ENCODE data around the gene TRPM3.

Gene TRPM3

DNA sequence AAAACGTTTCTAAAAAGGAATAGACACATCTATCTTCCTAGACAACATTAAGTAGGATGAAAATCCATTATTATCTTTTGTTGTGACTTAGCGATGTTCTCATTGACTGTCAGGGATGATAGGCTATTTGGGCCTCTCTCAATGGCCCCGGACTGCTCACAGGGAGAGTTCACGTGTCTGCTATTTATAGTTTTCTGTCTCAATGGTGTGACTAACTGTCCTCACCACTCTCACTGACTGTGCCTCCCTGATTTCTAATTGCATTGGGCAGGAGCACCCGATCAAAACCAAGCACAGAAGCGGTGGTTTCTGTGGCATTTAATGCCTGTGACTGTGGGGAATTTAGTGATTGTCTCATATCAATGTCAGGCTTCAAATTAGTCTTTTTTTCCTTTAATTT, 420.3 kb downstream of the TRPM3 start:
- Histone ChIP-seq H3K4me1 (no peaks in the 10 kb centered on the region), H3K4me2 (ENCODE audit: low read length) (no peak overlapping the region), H3K9ac (no peak overlapping the region), H3K27ac (no peak overlapping the region), H2AFZ (no peak overlapping the region), H3K4me3 (ENCODE audit: low read depth, low read length) (no peak overlapping the region), H3K79me2 (no peaks in the 10 kb centered on the region), H3K9me3 (ENCODE audit: control insufficient read depth, low read length) (no peaks in the 10 kb centered on the region), H3K27me3 (ENCODE audit: control insufficient read depth, insufficient read depth, low read length) (no peaks in the 10 kb centered on the region), H3K36me3 (ENCODE audit: control insufficient read depth, insufficient read depth, low read length) (no peaks in the 10 kb centered on the region)
- TF ChIP-seq, protein P1, sequence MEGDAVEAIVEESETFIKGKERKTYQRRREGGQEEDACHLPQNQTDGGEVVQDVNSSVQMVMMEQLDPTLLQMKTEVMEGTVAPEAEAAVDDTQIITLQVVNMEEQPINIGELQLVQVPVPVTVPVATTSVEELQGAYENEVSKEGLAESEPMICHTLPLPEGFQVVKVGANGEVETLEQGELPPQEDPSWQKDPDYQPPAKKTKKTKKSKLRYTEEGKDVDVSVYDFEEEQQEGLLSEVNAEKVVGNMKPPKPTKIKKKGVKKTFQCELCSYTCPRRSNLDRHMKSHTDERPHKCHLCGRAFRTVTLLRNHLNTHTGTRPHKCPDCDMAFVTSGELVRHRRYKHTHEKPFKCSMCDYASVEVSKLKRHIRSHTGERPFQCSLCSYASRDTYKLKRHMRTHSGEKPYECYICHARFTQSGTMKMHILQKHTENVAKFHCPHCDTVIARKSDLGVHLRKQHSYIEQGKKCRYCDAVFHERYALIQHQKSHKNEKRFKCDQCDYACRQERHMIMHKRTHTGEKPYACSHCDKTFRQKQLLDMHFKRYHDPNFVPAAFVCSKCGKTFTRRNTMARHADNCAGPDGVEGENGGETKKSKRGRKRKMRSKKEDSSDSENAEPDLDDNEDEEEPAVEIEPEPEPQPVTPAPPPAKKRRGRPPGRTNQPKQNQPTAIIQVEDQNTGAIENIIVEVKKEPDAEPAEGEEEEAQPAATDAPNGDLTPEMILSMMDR (IDR thresholded peaks at IDR 0.05), result no peak

DNA sequence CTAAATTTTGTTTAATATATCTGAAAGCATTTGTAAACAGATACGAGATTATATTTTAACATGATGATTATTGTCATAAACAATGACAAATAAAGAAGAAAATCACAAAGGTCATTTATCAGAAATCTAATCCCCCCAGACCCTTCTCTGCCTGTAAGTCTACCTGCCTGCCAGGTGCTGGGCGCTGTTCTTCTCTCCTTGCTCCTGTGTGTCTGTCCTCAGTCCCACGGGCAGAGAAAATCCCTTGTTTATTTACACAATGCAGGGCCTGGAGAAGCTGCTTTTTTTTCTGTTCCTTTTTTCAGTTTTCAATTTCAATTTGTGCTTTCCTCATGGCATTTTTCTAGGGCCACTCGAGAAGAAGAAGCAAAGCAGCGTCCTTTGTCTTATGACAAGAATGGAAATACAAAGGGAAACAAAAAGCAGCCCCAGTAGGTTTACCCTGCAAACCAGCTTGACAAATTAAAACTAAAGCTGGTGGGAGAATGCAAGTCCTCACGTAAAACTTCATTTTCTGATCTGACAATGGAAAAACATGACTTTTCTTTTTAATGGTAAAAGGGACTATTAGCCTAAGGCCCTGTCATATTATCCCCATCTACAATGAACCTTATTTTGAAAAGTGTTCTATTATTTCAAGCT, 424.6 kb downstream of the TRPM3 start:
- Histone ChIP-seq H3K4me1 (no peaks in the 10 kb centered on the region), H3K79me2 (no peaks in the 10 kb centered on the region), H3K27ac (no peak overlapping the region), H3K4me3 (ENCODE audit: low read depth, low read length) (no peak overlapping the region), H3K9ac (no peak overlapping the region), H2AFZ (no peak overlapping the region), H3K36me3 (ENCODE audit: control insufficient read depth, insufficient read depth, low read length) (no peaks in the 10 kb centered on the region), H3K4me2 (ENCODE audit: low read length) (no peak overlapping the region), H3K27me3 (ENCODE audit: control insufficient read depth, insufficient read depth, low read length) (no peaks in the 10 kb centered on the region), H3K9me3 (ENCODE audit: control insufficient read depth, low read length) (no peaks in the 10 kb centered on the region)
- TF ChIP-seq, protein P1 (IDR thresholded peaks at IDR 0.05), result no peak

DNA sequence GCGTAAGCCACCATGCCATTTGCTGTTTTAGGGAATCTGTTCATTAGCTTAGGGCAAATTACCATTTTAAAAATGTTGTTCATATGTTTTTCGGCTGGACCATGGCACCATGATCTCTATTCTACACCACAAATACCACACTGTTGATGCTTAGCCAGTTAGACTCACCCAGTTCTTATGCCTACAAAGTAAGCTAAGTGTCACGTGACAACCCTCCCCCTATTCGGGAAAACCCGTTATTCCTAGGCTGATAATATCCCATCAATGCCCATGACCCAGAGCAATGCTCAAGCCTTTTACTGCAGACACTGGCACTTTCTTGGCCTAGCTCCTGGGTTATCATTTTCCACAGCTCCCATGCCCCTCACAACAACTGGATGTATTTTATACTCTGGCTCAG, 426.7 kb downstream of the TRPM3 start:
- Histone ChIP-seq H3K36me3 (ENCODE audit: control insufficient read depth, insufficient read depth, low read length) (no peaks in the 10 kb centered on the region), H3K27me3 (ENCODE audit: control insufficient read depth, insufficient read depth, low read length) (no peaks in the 10 kb centered on the region), H3K9ac (no peak overlapping the region), H3K79me2 (no peaks in the 10 kb centered on the region), H3K27ac (no peak overlapping the region), H3K9me3 (ENCODE audit: control insufficient read depth, low read length) (no peaks in the 10 kb centered on the region), H3K4me1 (no peaks in the 10 kb centered on the region), H3K4me2 (ENCODE audit: low read length) (no peak overlapping the region), H3K4me3 (ENCODE audit: low read depth, low read length) (no peak overlapping the region), H2AFZ (no peak overlapping the region)
- TF ChIP-seq, protein P1 (IDR thresholded peaks at IDR 0.05), result no peak

DNA sequence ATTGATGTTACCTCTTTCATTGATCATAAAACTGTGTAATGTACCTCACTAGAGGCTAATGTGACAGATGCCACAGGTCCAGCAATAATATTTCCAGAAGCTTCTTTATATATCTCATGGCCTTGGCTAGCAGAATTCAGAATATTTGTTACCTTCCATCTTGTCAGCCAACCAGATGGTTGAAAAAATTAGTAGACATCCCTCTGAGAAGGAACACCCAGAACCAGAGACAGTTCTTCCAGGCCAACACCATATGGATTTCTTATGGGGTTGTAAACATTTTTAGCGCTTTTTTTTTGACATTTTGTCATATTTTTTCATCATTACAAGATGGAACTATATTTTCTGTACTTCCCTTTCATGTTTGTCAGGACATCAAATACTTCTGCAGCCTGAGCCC, 428.2 kb downstream of the TRPM3 start:
- no peak overlapping the region for H3K4me2 ChIP-seq (ENCODE audit: low read length)
- no peak overlapping the region for H3K27ac ChIP-seq
- no peaks in the 10 kb centered on the region for H3K9me3 ChIP-seq (ENCODE audit: control insufficient read depth, low read length)
- no peak overlapping the region for H3K9ac ChIP-seq
- H3K36me3 ChIP-seq (ENCODE audit: control insufficient read depth, insufficient read depth, low read length), result no peaks in the 10 kb centered on the region
- TF ChIP-seq, protein P1 (IDR thresholded peaks at IDR 0.05), result no peak
- H3K4me3 ChIP-seq (ENCODE audit: low read depth, low read length), result no peak overlapping the region
- H2AFZ ChIP-seq, result no peak overlapping the region
- H3K79me2 ChIP-seq, result no peaks in the 10 kb centered on the region
- H3K4me1 ChIP-seq, result no peaks in the 10 kb centered on the region
- no peaks in the 10 kb centered on the region for H3K27me3 ChIP-seq (ENCODE audit: control insufficient read depth, insufficient read depth, low read length)

GRCh38 chr9:70692431-70692830, 429.0 kb downstream of the TRPM3 start:
- Histone ChIP-seq H3K4me3 (ENCODE audit: low read depth, low read length) (no peak overlapping the region), H3K27ac (no peak overlapping the region), H3K79me2 (no peaks in the 10 kb centered on the region), H3K9ac (no peak overlapping the region), H3K4me2 (ENCODE audit: low read length) (no peak overlapping the region), H3K9me3 (ENCODE audit: control insufficient read depth, low read length) (no peaks in the 10 kb centered on the region), H3K4me1 (no peaks in the 10 kb centered on the region), H2AFZ (no peak overlapping the region), H3K36me3 (ENCODE audit: control insufficient read depth, insufficient read depth, low read length) (no peaks in the 10 kb centered on the region), H3K27me3 (ENCODE audit: control insufficient read depth, insufficient read depth, low read length) (no peaks in the 10 kb centered on the region)
- TF ChIP-seq, protein P1 (IDR thresholded peaks at IDR 0.05), result no peak
